Chondrocyte (in vitro differentiated cells): ENCODE results near the gene CCL28. TPM values are rescaled to one million over a fixed set of nuclear protein-coding genes. Genes with fewer than 3 reads are reported as not detected.
"Not testable (repeated sequence)": the region's sequence is repeated elsewhere in the genome, so short reads cannot be mapped to it uniquely, and the experiment has no call there.

ENCODE experiments used
- DNase-seq: peaks from one replicate; pipeline ENCODE4 v3.0.0; 2021; ENCODE audit warnings: mixed read lengths, low spot score
- H3K27ac Mint-ChIP-seq: one replicate; pipeline ENCODE4 v1.8.0; 2021; ENCODE audit warnings: mild to moderate bottlenecking, moderate library complexity, mixed read lengths; ENCODE audit not compliant: unreplicated experiment
- H3K27me3 Mint-ChIP-seq: 2 replicates; pipeline ENCODE4 v1.8.0; 2021; ENCODE audit warnings: low read depth, mixed read lengths
- H3K36me3 Mint-ChIP-seq: 2 replicates; pipeline ENCODE4 v1.8.0; 2021; ENCODE audit warnings: low read depth, mixed read lengths
- H3K4me1 Mint-ChIP-seq: 2 replicates; pipeline ENCODE4 v1.8.0; 2021; ENCODE audit warnings: low read depth, mild to moderate bottlenecking, mixed read lengths
- H3K4me3 Mint-ChIP-seq: one replicate; pipeline ENCODE4 v1.8.0; 2021; ENCODE audit warnings: mild to moderate bottlenecking, moderate library complexity, mixed read lengths; ENCODE audit not compliant: unreplicated experiment
- H3K9me3 Mint-ChIP-seq: 2 replicates; pipeline ENCODE4 v1.8.0; 2021; ENCODE audit warnings: low read depth, mixed read lengths
- total RNA-seq: library from RNA; stranded (reverse); gene quantifications from 3 replicates; pipeline ENCODE4 v1.2.1, GENCODE V29; 2021
- TF ChIP-seq, protein P1 (sequence below): fragments of 200-600 bp; sonication (generic); IDR thresholded peaks from 2 replicates; pipeline ENCODE4 v1.5.0; 2021; ENCODE audit warnings: antibody characterized with exemption, mild to moderate bottlenecking, moderate library complexity

Gene CCL28
- total RNA-seq, 1 donor from 2014 or later, result 0.10 TPM

DNA sequence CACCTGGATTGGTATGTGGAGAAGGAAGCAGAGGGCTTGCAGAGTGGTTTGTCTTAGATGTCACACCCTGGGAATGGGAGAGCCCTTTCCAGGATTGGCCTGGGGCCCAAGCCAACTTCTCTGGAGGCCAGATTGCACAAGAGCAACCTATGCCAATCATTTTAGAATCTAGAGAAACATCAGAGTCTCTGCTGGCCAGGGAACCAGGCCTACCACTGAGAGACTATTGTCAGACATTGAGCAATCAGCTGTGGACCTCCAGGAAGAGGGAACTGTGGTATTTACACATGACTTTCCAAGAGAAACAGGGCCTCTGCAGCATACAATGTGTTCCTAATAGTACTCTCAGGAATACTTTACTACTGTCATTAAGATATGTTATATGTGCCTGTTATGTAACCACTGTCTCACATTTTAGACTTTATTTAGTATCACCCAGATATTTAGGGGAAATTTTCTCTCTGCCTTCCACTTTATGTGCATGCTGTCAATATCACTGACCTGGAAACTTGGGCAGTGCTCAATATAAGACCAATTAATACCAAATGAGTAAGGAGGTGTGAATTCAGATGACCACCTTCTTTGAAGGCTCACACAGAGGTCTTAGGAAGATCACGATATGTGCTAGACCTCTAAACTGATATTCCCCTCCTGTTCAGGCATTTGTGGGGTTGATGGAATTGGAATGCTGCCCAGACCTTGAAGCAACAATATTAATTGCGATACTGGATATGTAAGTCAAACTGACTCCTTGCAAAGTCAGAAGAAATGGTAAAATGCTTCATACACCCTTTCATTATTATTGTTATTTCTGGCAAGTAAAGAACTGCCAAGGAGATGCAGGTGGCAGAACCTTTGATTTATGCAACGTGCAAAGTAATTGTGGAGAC, 20.5 kb upstream of the CCL28 start:
- DNase-seq, result no peak
- Mint-ChIP-seq H3K27me3 (no peaks in the 10 kb centered on the region), H3K4me1 (peaks cover 54% of the 10 kb centered on the region), H3K9me3 (peaks cover 8% of the 10 kb centered on the region), H3K36me3 (no peaks in the 10 kb centered on the region), H3K4me3 (no peak overlapping the region), H3K27ac (peak overlapping the region; percentile 76)
- TF ChIP-seq, protein P1, sequence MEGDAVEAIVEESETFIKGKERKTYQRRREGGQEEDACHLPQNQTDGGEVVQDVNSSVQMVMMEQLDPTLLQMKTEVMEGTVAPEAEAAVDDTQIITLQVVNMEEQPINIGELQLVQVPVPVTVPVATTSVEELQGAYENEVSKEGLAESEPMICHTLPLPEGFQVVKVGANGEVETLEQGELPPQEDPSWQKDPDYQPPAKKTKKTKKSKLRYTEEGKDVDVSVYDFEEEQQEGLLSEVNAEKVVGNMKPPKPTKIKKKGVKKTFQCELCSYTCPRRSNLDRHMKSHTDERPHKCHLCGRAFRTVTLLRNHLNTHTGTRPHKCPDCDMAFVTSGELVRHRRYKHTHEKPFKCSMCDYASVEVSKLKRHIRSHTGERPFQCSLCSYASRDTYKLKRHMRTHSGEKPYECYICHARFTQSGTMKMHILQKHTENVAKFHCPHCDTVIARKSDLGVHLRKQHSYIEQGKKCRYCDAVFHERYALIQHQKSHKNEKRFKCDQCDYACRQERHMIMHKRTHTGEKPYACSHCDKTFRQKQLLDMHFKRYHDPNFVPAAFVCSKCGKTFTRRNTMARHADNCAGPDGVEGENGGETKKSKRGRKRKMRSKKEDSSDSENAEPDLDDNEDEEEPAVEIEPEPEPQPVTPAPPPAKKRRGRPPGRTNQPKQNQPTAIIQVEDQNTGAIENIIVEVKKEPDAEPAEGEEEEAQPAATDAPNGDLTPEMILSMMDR, result no peak

- Mint-ChIP-seq H3K36me3 (no peaks in the 10 kb centered on the region), H3K27me3 (no peaks in the 10 kb centered on the region), H3K4me3 (no peak overlapping the region), H3K27ac (no peak overlapping the region), H3K9me3 (no peaks in the 10 kb centered on the region), H3K4me1 (peaks cover 83% of the 10 kb centered on the region)
- DNase-seq, result no peak
- TF ChIP-seq, protein P1, result no peak
Measured at GRCh38 chr5:43429706-43430105, 17.5 kb upstream of the CCL28 start.

DNA sequence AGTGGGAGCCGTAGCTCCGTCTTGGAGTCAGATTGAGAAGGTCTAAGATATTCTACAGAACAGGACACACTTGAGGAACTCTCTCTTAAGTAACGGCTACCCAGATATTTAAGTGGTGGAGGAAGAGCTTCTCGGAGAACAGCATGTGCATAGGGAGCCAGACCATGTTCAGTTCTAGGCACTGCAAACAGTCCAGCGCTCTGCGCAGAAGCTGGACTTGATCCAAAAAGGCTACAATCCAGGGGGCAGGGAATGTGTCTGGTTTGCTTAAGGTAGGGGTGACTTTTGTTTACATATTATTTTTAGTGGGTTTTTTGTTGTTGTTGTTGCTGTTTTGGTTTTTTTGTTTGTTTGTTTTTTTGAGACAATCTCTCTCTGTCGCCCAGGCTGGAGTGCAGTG, 16.8 kb upstream of the CCL28 start:
- Mint-ChIP-seq H3K4me3 (no peak overlapping the region), H3K27me3 (no peaks in the 10 kb centered on the region), H3K36me3 (no peaks in the 10 kb centered on the region), H3K27ac (no peak overlapping the region), H3K4me1 (peaks cover 83% of the 10 kb centered on the region), H3K9me3 (no peaks in the 10 kb centered on the region)
- no peak for DNase-seq
- TF ChIP-seq, protein P1, result no peak

DNA sequence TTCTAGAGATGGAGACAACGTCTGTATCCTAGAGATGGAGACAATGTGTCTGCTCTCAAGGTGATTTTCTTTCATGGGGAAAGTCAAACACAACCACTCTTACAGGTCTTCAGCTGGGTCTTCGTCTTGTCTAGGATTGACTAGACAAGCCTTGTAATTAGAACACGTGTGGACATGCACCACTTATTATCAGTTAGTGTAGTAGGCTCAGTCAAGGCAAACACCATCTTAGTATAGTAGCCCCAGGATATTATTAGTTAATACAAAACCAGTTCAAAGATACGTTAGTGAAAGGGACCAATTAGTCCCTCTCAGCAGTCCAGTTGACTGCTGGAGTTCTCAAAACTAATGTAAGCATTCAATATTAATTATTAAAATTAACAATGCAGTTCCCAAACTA, 15.1 kb upstream of the CCL28 start:
- no peaks in the 10 kb centered on the region for H3K9me3 Mint-ChIP-seq
- no peak overlapping the region for H3K4me3 Mint-ChIP-seq
- no peak for DNase-seq
- peaks cover 74% of the 10 kb centered on the region for H3K4me1 Mint-ChIP-seq
- peak overlapping the region; percentile 95 for H3K27ac Mint-ChIP-seq
- TF ChIP-seq, protein P1, result no peak
- no peaks in the 10 kb centered on the region for H3K27me3 Mint-ChIP-seq
- H3K36me3 Mint-ChIP-seq, result no peaks in the 10 kb centered on the region

GRCh38 chr5:43425983-43426382, 13.8 kb upstream of the CCL28 start:
- peak overlapping the region; percentile 95 for H3K27ac Mint-ChIP-seq
- H3K4me1 Mint-ChIP-seq, result peaks cover 75% of the 10 kb centered on the region
- no peaks in the 10 kb centered on the region for H3K36me3 Mint-ChIP-seq
- no peaks in the 10 kb centered on the region for H3K27me3 Mint-ChIP-seq
- no peak for DNase-seq
- TF ChIP-seq, protein P1, result no peak
- no peak overlapping the region for H3K4me3 Mint-ChIP-seq
- no peaks in the 10 kb centered on the region for H3K9me3 Mint-ChIP-seq

DNA sequence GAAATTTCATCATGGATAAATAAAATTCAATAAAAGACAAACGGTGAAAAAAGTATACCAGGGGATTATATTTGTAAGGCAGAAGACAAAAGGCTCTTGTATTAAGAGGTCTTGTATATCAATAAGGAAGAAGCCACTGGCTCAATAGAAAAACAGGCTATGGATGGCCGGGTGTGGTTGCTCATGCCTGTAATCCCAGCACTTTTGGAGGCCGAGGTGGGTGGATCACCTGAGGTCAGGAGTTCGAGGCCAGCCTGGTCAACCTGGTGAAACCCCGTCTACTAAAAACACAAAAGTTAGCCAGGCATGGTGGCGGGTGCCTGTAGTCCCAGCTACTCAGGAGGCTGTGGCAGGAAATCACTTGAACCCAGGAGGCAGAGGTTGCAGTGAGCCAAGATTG, 10.9 kb upstream of the CCL28 start:
- Mint-ChIP-seq H3K4me1 (peaks cover 60% of the 10 kb centered on the region), H3K27ac (peak overlapping the region; percentile 24)
- not testable (repeated sequence) for DNase-seq, H3K4me3 Mint-ChIP-seq, H3K36me3 Mint-ChIP-seq, H3K27me3 Mint-ChIP-seq, H3K9me3 Mint-ChIP-seq
